ENCODE data around the gene CARS2.
"Not testable (repeated sequence)": the region's sequence is repeated elsewhere in the genome, so short reads cannot be mapped to it uniquely, and the experiment has no call there.

CARS2 gene

DNA sequence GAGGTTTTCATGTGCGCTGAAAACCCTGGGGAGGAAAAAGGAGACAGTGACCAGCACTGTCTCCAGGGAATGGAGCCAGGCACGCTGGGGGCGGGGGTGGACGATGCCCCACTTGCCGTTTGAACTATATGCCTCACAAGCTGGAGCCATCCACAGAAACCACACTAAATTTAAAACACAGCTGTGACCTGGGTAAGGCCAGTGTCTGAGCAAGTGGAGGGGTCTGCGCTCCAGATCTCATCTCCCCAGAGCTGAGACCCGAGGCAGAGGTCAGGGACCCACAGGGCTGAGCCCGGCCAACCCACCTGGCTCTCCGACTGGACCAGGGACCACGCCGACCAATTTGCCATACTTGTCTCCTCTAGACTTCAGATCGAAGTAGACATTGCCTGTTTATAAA is 23.2 kb downstream of the CARS2 start:
- no peak for DNase-seq (ENCODE audit: low read depth)

DNA sequence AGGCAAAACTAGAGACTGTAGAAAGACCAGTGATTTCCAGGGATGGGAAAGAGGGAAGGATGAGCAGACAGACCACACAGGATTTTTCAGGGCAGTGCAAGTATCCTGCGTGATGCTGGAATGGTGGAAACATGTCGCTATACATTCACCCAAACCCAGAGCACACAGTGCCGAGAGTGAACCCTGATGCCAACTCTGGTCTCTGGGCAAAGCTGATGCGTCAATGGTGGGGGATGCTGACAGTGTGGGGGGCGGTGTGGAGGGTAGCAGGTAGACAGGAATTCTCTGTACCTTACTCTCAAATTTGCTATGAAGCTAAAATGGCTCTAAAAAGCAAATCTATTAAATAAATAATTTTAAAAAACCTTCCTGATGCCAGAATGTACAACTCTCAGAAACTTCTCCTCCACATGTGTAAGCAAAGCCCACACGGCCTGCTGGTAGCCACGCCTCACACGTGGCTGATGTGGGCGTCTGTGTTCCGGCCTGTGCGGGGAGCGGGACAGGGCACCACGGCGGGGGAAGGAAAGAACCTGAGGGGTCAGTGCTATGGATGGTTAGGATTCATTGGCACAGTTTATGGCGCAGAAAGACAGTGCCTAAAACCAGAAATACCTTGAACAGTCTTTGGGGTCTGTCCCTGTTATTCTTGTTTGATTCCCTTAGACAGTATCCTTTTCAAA is 23.9 kb downstream of the CARS2 start:
- DNase-seq (ENCODE audit: low read depth) = no peak

DNA sequence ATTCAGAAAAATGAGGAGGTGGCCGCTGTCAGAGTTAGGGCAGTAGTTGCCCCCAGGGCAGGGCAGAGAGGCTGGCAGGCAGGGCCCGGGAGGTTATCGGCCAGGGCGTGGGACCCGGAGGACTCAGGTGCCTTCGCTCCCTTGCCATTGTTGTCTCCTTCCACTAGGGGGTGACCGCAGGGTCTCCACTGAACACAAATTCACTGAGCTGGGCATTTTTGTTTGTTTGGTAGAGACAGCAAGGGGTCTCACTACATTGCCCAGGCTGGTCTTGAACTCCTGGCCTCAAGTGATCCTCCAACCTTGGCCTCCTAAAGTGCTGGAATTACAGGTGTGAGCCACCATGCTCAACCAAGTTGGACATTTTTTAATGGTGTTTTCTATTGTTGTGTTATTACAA is 25.1 kb downstream of the CARS2 start:
- no peak for DNase-seq (ENCODE audit: low read depth)

DNA sequence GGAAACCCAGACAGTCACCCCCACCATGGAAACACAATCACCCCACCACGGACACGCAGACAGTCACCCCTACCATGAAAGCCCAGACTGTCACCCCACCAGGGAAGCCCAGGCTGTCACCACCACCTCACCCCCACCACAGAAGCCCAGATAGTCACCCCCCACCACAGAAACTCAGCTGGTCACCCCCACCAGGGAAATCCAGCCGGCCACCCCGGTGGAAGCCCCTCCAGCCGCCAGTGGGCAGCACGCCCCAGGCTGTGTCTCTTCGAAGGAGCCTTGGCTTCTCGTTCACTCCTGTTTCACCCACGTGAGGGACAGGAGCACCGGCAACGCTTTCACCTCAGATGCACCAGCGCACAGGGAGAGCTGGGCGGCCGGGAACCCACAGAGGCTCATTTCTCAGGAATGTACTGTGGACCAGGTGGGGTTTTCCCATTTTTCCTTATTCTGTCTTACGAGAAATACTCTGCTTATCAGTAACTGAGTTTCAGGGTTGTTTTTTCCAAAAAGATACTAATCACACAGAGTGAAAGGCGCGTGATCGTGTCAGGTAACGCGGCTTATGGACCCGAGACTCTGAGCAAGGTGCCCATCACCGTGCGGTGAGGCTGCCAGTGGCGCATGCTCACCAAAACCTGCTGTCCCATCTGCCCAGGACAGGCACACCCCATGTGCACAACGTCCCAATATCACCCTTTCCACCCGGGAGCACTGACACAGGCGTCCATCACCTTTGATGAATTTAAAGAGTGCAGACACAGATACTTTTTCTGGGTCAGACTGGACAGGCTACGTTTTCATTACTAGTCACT is 28.0 kb downstream of the CARS2 start:
- no peak for DNase-seq (ENCODE audit: low read depth)

DNA sequence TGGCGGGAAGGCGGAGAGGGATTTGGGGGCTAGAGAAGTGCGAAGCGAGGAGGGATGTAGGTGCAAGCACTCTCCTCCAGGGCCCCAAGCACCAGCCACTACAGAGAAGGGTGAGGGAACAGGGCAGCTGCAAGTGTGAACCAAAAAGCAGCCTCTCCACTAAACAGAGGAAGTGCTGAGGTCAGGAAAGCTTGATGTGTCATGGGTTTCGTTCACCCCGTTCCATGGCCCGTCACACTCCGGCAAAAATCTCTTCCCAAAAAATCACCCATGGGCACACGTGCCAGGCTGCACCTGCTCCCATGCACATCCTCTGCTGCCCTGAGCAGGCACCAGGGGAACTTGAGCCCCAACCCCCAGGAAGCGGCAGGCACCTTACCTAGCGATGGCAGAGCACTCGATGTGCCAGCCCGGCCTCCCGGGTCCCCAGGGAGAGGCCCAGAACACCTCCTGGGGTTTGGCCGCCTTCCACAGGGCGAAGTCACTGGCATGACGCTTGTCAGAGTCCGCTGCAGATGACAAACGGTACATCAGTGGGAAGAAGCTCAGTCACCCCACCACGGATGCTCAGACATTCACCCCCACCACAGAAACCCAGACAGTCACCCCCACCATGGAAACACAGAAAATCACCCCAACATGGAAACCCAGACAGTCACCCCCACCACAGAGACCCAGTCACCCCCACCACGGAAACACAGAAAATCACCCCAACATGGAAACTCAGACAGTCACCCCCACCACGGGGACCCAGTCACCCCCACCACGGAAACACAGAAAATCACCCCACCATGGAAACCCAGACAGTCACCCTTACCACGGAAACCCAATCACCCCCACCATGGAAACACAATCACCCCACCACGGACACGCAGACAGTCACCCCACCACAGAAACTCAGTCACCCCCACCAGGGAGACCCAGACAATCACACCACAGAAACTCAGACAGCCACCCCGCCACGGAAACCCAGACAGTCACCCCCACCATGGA is 29.0 kb downstream of the CARS2 start:
- no peak for DNase-seq (ENCODE audit: low read depth)

DNA sequence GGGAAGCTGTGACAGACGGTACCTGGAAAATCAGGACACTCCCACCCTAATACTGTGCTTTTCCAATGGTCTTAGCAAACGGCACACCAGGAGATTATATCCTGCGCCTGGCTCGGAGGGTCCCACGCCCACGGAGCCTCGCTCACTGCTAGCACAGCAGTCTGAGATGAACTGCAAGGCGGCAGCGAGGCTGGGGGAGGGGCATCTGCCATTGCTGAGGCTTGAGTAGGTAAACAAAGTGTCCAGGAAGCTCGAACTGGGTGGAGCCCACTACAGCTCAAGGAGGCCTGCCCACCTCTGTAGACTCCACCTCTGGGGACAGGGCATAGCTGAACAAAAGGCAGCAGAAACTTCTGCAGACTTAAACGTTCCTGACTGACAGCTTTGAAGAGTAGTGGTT is 36.1 kb downstream of the CARS2 start:
- not testable (repeated sequence) for DNase-seq (ENCODE audit: low read depth)

DNA sequence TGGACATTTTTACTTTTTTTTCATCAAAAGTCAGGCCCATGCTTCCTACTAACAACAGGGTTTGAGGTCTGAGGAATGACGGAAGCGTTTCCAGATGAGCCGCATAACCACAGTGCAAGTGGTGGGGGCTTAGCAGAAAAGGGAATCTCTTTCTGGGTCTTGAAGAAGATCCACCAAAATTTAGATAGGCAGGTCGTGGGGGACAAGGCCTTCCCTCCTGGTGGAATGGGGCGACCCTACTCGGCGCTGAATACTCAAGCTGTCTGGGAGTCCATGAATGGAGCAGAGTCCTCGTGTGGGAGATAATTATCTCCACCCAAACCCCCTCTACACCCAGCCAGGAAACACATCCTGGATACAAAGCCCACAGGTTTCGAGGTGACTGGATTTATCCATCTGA is 36.9 kb downstream of the CARS2 start:
- no peak for DNase-seq (ENCODE audit: low read depth)

DNA sequence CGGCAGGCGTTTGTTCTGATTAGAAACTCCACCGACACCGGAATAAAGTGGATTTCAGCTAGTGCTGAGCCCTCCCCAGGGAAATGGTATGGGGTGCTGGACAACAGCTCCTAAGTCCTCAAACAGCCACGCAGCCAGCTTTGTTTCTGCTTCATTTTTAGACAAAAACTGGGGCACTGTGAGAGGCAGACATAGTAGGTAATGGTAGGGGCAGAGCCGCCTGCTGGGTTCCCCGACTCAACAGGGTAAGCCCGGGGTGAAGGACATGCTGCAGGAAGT is 39.7 kb downstream of the CARS2 start:
- no peak for DNase-seq (ENCODE audit: low read depth)

DNA sequence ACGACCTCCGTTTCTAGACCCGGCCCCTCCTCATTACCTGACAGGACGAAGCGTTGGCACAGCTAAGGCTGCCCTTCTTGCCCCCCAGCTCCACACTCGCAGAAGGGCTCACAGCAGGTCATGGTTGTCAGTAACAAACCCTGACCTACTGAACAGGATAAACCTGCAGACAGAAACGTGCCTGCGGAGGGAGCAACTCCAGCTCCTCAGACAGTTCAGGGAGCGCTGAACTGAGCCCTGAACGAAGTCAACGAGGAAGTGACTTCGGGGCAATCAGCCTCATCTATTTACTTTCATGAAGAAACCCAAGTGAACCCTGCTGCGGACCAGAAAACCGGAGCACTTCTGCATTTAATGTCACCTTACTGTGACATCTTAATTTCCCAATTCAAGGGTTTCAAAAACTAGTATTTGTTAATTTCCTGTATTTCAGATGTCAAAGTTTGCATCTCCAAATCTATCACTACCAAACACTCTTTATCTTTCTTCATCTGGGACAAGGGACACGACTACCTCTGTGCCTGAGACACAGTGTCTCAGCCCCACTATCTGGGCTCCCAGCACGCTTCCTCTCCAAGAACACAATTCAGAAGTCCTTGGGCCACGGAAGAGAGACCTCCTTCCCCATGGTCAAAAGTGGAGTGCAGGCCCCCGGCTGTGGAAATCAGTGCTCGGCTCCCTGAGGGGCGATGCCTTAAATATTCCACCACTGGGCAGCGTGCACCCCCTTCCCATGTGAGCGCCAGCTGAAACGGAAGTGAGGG is 40.2 kb downstream of the CARS2 start:
- DNase-seq (ENCODE audit: low read depth) = no peak

DNA sequence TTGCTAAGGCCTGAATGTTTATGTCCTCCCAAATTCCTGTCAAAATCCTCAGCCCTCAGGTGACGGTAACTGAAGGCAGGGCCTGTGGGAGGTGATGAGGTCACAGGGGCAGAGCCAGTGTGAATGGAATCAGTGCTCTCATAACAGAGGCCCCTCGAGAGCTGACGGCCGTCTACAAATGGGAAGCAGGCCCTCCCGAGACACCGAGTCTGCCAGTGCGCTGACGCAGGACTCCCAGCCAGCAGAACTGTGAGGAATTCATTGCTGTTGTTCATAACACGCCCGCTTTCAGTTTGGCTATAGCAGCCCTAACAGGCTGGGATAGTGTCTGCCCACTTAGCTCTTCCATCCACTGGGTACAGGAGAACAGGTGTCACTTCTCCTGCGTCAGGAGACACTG is 41.2 kb downstream of the CARS2 start:
- DNase-seq (ENCODE audit: low read depth) = no peak

DNA sequence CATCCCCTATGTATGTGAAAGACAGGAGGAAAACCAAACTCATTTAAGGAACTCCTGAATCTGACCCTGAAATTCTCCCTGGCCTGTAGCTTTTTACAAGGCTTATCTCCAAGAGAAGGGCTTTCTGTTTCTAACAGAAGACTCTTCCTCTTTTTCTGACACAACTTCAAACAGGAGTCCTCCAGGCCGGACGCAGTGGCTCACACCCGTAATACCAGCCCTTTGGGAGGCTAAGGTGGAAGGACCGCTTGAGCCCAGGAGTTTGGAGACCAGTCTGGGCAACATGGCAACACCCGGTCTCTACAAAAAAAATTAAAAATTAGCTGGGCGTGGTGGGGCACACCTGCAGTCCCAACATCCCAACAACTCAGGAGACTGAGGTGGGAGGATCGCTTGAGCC is 41.9 kb downstream of the CARS2 start:
- DNase-seq (ENCODE audit: low read depth) = no peak

DNA sequence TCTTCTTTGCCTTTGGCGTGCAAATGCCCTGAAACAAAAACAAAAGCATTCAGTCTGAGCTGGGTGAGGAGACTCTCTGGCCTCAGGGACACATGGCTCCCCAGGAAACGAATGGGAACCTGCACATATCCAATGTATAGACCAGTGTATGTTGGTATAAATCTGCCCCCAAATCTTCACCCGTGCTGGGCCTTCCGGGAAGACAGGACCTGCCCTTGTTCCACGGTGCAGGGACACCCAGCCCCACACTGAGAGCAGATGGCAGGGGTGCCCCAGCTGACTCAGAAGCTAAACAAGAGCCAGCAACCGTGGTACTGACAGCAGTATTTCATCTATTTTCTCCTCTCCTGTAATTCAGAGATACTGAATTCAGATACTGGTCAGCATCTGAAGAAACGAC is 42.4 kb downstream of the CARS2 start:
- no peak for DNase-seq (ENCODE audit: low read depth)

DNA sequence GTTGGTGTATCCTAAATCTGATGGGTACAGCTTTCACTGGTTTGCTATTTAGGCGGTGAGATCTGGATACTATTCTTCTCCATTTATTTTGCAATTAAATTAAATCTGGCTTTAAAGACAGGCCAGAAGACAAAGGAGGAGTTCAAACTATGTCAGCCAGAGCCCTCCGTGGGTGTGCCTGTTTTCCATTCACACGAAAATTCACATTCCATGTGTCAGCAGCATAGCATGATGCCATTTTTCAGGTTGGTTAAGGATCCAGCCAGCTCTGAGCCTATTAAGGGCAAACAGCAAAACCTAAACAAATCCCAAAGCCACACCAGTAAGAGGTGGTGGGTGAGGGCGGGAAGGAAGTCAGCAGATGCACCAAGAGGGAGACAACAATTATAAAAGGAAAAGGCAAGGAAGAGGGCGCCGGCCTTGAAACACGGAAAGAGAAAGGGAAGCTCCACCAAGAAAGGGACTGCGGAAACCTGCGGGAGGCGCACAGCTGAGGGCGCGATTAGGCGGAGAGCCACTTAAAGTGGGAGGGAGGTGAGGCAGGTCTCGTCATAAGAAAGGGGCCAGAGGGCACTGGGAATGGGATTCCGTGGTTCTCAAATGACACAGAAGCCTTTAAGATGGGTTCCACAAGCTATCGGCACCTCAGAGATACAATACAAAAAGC is 43.0 kb downstream of the CARS2 start:
- no peak for DNase-seq (ENCODE audit: low read depth)

DNA sequence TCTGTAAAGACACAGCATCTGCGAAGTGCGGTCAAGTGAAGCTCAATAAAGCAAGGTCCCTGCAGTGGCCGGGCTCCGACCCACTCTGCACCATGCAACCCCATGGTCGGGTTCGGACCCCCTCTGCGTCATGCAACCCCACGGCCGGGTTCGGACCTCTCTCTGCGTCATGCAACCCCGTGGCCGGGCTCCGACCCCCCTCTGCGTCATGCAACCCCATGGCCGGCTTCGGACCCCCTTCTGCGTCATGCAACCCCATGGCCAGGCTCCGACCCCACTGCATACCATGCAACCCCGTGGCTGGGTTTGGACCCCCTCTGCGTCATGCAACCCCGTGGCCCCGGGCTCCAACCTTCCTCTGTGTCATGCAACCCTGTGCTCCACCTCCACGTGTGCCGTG is 43.8 kb downstream of the CARS2 start:
- no peak for DNase-seq (ENCODE audit: low read depth)

DNA sequence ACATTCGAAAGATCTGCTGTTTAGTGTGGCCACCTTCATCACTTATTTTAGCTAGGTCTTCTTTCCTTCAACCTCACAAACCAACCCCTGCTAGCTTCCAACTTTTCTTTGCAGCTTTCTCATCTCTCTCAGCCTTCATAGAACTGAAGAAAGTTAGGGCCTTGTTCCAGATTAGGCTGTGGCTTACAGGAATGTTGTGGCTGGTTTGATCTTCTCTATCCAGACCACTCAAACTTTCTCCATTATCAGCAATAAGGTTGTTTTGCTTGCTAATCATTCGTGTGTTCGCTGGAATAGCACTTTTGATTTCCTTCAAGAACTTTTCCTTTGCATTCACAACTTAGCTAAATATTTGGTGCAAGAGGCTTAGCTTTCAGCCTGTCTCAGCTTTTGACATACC is 44.7 kb downstream of the CARS2 start:
- DNase-seq (ENCODE audit: low read depth) = no peak

DNA sequence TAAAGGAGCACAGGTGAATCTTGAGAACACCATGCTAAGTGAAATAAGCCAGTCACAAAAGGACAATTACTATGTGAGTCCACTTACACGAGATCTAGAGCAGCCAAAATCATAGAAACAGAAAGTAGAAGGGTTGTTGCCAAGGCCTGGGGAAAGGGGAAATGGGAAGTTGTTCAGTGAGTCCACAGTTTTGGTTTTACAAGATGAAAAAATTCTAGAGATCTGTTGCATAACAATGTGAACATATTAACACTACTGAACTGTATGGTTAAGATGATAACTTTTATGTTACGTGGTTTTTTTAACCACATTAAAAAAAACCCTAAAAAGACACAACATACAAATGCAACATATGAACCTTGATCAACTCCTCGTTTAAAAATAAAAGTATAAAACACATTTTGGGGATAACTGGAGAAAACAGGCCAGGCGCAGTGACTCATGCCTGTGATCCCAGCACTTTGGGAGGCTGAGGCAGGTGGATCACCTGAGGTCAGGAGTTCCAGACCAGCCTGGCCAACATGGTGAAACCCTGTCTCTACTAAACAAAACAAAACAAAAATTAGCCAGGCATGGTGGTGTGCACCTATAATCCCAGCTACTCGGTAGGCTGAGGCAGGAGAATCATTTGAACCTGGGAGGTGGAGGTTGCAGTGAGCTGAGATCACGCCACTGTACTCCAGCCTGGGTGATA is 47.6 kb downstream of the CARS2 start:
- not testable (repeated sequence) for DNase-seq (ENCODE audit: low read depth)

DNA sequence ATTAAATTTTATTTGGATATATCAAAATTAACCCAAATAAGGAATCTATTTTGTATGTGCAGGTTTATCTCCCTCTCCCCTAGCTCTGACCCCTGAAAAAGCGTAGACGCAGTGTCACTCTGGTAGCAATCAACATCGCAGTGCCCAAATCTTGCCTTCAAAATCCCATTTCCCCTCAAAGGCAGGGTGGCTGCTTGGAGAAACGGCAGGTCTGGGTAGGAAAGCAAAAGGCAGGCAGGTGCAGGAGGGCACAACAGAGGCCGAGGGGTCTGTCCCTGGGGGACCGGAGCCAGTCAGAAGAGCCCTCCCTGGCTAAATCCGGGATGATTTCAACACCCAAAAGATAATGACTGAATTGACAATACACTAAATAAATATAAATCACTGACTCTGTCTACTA is 48.7 kb downstream of the CARS2 start:
- DNase-seq (ENCODE audit: low read depth) = no peak

DNA sequence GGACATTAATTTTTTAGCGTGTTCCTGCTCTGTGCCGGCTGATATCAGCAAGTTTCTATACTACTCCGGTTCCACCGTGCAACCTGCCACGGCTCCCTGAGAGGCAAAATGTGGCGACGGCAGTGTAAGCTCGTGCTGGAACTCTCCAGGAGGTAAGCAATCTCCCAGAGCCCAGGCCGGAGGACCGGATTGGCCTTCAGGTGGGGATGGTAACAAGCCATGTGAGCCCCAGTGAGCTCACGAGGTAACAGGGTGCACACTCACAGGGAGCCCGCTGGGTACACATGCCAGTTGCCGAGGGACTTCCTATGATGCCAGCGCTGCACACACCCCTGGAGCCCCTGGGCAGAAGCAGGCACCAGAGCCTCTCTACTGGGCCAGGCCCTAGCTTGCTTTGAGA is 52.1 kb downstream of the CARS2 start:
- DNase-seq (ENCODE audit: low read depth) = no peak

DNA sequence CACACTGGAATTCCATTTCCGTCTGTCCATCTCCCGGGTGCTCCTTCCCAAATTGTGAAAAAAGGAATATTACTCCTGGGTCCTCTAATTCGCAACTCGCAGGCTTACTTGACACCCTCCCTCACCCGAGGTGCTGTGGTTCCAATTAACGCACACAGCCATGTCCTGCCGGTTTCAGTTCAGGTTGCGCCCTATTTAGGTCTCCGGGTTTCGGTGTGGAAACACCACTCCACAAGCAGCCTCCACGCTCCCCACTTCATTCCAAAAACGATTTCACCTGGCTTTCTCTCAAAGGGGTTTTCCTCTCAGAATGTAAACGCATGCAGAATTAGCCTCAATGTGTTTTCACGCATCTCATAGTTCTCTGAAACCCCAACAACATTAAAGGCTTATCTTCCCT is 52.6 kb downstream of the CARS2 start:
- no peak for DNase-seq (ENCODE audit: low read depth)

DNA sequence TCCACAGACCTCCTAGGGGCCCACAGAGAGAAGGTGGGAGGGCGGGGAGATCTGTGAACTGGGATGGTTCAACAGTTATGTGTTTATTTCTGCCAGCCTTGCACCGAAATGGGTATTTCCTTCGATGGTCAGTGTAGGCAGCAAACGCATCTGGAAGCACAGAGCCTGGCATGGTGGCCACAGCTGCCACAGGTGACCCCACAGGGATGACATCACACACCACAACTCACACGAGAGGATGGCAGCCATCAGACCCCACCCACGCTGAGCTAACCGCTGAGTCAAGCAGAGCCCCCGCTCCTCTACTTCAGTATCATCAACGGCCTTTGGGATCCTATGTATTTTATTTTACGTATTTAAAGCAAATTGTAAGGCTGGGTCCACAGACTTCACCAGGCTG is 53.2 kb downstream of the CARS2 start:
- no peak for DNase-seq (ENCODE audit: low read depth)

DNA sequence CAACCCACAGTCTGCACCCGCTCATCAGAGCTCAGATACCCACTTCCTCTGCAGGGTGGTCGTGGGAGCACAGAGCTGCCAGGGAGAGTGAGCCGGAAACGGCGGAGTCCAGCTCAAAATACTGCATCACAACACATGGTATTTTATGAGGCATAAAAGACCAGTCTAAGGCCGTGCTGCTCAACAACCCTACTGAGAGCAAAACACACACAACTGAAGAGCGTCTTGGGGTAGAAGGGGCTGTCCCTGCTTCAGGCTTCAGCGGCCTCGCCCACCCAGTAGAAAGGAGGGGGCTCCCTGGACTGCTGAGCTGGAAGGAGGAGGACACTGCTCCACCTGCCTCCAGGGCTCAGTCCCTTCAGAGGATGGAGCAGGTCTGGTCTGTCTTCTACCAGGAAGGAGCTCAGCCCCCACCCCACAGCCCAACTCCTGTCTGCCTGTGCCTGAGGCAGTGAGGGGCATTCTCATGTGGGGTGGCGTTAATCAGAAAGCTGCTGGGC is 53.6 kb downstream of the CARS2 start:
- no peak for DNase-seq (ENCODE audit: low read depth)

Data from HS-27A (cell line).